Panc1 (cell line): ENCODE measurements around the gene SARS2. TPM values are rescaled to one million over a fixed set of nuclear protein-coding genes. Genes with fewer than 3 reads are reported as not detected.

ENCODE experiments used
- ATAC-seq: fragments of 200-7000 bp; cut with Tn5 transposase; 2 replicates; pipeline ENCODE4 v1.9.1; 2020; ENCODE audit warnings: mild to moderate bottlenecking, moderate library complexity
- BruUV-seq: library from RNA; stranded (reverse); fragments of 400-500 nt; replicated peaks from 2 replicates; lab custom pipeline; 2021; lab: Mats Ljungman, UMichigan
- CTCF ChIA-PET: fragments of 300-600 bp; sonication (Branson Sonifier 250); formaldehyde crosslinking; loops from one replicate; lab custom pipeline; 2022; ENCODE audit warnings: antibody characterized with exemption; lab: Charles Lee
- POLR2A ChIA-PET: fragments of 300-600 bp; sonication (Branson Sonifier 250); formaldehyde crosslinking; loops from one replicate; lab custom pipeline; 2022; ENCODE audit warnings: antibody characterized with exemption; lab: Charles Lee
- DNase-seq: peaks from one replicate; pipeline ENCODE4 v3.0.0-alpha.2; 2010; ENCODE audit warnings: low read depth, low spot score
- H3K27ac ChIP-seq: 2 replicates; pipeline ENCODE4 v1.5.1; 2011; ENCODE audit warnings: mild to moderate bottlenecking, low read length, inconsistent platforms
- H3K27me3 ChIP-seq: fragments of 200-500 bp; sonication (Bioruptor generic); 2 replicates; pipeline ENCODE4 v1.6.0; 2014; ENCODE audit warnings: low read length, inconsistent platforms; ENCODE audit not compliant: control insufficient read depth, insufficient read depth
- H3K36me3 ChIP-seq: fragments of 200-500 bp; sonication (Bioruptor generic); 2 replicates; pipeline ENCODE4 v1.5.1; 2014; ENCODE audit warnings: inconsistent platforms, mild to moderate bottlenecking, low read length, moderate library complexity; ENCODE audit not compliant: control insufficient read depth, insufficient read depth
- H3K4me1 ChIP-seq: 2 replicates; pipeline ENCODE4 v1.5.1; 2011; ENCODE audit warnings: inconsistent platforms, mild to moderate bottlenecking, low read length, moderate library complexity; ENCODE audit not compliant: control insufficient read depth, insufficient read depth
- H3K4me3 ChIP-seq, 2 experiments: 2 replicates each; pipeline ENCODE4 v1.5.1; 2011 to 2012; ENCODE audit warnings: low read depth in 2 of 2, low read length in 2 of 2, mild to moderate bottlenecking in 2 of 2, inconsistent platforms in 1 of 2, moderate library complexity in 1 of 2
- H3K9me3 ChIP-seq: fragments of 200-500 bp; sonication (Bioruptor generic); 2 replicates; pipeline ENCODE4 v1.5.1; 2014; ENCODE audit warnings: low read depth, mild to moderate bottlenecking, inconsistent platforms, low read length, moderate library complexity; ENCODE audit not compliant: control insufficient read depth, insufficient read depth
- POLR2AphosphoS5 ChIP-seq: IDR thresholded peaks from 2 replicates; pipeline ENCODE4 v1.6.1; 2012; ENCODE audit warnings: mild to moderate bottlenecking, low read depth, low read length, moderate library complexity
- SIN3A ChIP-seq: IDR thresholded peaks from 2 replicates; pipeline ENCODE4 v1.6.1; 2012; ENCODE audit warnings: low read depth, mild to moderate bottlenecking, low read length, moderate library complexity, borderline replicate concordance; ENCODE audit not compliant: insufficient read depth
- TCF7L2 ChIP-seq: IDR thresholded peaks from 2 replicates; pipeline ENCODE4 v1.6.1; 2011; ENCODE audit warnings: mild to moderate bottlenecking, low read depth, low read length, inconsistent platforms
- in situ Hi-C: cut with HindIII; loops from 2 replicates; pipeline ENCODE4 v1.10.0; 2016; ENCODE audit warnings: low sequenced_read_pairs, low pct_unique_long_range_greater_than_20kb
- intact Hi-C: fragments of 100-400 bp; cut with micrococcal nuclease; formaldehyde crosslinking; loops from one replicate; pipeline ENCODE4 v1.10.0; 2022; ENCODE audit not compliant: unreplicated experiment
- total RNA-seq: library from RNA; stranded (reverse); gene quantifications from one replicate; pipeline ENCODE4 v1.2.1, GENCODE V29; 2021; ENCODE audit not compliant: unreplicated experiment
- TF ChIP-seq, protein P1 (sequence below), 2 experiments: IDR thresholded peaks; 2 replicates each; pipeline ENCODE4 v1.6.1; 2011 to 2012; ENCODE audit warnings: low read depth in 2 of 2, control low read depth in 1 of 2, low read length in 1 of 2, mild to moderate bottlenecking in 1 of 2, moderate library complexity in 1 of 2; ENCODE audit not compliant: insufficient read depth in 1 of 2
- TF ChIP-seq, protein P2 (sequence below): fragments of 450-650 bp; IDR thresholded peaks from 2 replicates; pipeline ENCODE4 v1.5.1; 2017; ENCODE audit warnings: mild to moderate bottlenecking

The SARS2 gene
- total RNA-seq, 1 experiment from 2014 or later: 186 TPM

DNA sequence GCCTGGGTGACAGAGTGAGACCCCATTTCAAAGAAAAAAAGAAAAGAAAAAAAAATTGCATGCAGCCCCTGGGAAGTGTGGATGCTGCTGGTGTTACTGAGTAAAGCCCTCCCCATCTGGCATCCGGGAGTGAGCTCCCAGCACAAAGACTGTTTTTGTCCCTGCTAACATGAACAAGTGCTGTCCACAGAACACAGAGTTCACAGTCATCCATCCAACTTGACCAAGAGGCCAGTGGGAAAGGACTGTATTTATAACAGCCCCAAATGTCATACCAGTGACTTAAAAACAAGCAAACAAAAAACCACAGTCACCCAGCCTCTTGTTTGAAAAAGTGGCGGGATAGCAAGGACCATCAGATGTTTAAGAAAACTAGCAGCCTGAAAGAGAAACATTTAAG is 34.2 kb upstream of the SARS2 start:
- Histone ChIP-seq H3K9me3 (no peaks in the 10 kb centered on the region), H3K36me3 (peaks cover 13% of the 10 kb centered on the region), H3K4me3 (no peak overlapping the region), H3K27ac (no peak overlapping the region), H3K27me3 (no peaks in the 10 kb centered on the region), H3K4me1 (peaks cover 7% of the 10 kb centered on the region)
- ATAC-seq (no peak), DNase-seq (no peak)
- in situ Hi-C loops (no loop called here), intact Hi-C loops (loop anchor here (10.0 kb wide), 1 partner anchor 220 kb away; no protein-coding TSS in a partner anchor)
- BruUV-seq: no TSS peak
- CTCF ChIA-PET: interaction anchor here (0.6 to 1.6 kb wide), 4 partner anchors 11 to 349 kb away, joined by 3 to 6 read pairs (median 4); partner anchors contain the start of gene FBXO17
- POLR2A ChIA-PET: interaction anchor here (0.6 kb wide), 1 partner anchor 29 kb away, joined by 3 read pairs; no protein-coding TSS in a partner anchor
- TF ChIP-seq SIN3A (no peak), POLR2AphosphoS5 (no peak), TCF7L2 (no peak)
- TF ChIP-seq, protein P1, sequence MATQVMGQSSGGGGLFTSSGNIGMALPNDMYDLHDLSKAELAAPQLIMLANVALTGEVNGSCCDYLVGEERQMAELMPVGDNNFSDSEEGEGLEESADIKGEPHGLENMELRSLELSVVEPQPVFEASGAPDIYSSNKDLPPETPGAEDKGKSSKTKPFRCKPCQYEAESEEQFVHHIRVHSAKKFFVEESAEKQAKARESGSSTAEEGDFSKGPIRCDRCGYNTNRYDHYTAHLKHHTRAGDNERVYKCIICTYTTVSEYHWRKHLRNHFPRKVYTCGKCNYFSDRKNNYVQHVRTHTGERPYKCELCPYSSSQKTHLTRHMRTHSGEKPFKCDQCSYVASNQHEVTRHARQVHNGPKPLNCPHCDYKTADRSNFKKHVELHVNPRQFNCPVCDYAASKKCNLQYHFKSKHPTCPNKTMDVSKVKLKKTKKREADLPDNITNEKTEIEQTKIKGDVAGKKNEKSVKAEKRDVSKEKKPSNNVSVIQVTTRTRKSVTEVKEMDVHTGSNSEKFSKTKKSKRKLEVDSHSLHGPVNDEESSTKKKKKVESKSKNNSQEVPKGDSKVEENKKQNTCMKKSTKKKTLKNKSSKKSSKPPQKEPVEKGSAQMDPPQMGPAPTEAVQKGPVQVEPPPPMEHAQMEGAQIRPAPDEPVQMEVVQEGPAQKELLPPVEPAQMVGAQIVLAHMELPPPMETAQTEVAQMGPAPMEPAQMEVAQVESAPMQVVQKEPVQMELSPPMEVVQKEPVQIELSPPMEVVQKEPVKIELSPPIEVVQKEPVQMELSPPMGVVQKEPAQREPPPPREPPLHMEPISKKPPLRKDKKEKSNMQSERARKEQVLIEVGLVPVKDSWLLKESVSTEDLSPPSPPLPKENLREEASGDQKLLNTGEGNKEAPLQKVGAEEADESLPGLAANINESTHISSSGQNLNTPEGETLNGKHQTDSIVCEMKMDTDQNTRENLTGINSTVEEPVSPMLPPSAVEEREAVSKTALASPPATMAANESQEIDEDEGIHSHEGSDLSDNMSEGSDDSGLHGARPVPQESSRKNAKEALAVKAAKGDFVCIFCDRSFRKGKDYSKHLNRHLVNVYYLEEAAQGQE (IDR thresholded peaks at IDR 0.05; ENCODE audit: insufficient read depth in 1 of 2, low read depth in 2 of 2, low read length in 1 of 2): no peak
- TF ChIP-seq, protein P2, sequence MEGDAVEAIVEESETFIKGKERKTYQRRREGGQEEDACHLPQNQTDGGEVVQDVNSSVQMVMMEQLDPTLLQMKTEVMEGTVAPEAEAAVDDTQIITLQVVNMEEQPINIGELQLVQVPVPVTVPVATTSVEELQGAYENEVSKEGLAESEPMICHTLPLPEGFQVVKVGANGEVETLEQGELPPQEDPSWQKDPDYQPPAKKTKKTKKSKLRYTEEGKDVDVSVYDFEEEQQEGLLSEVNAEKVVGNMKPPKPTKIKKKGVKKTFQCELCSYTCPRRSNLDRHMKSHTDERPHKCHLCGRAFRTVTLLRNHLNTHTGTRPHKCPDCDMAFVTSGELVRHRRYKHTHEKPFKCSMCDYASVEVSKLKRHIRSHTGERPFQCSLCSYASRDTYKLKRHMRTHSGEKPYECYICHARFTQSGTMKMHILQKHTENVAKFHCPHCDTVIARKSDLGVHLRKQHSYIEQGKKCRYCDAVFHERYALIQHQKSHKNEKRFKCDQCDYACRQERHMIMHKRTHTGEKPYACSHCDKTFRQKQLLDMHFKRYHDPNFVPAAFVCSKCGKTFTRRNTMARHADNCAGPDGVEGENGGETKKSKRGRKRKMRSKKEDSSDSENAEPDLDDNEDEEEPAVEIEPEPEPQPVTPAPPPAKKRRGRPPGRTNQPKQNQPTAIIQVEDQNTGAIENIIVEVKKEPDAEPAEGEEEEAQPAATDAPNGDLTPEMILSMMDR: no peak

DNA sequence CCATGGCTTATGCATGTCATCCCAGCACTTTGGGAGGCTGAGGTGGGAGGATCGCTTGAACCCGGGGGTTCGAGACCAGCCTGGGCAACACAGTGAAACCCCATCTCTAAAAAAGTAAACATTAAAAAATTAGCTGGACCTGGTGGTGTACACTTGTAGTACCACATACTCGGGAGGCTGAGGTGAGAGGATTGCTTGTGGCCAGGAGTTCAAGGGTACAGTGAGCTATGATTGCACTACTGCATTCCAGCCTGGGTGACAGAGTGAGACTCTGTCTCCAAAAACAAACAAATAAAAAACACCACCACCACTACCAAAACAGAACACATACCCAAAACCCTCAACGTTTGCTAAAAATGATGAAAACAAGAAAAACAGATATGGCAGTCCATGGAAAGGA is 29.1 kb upstream of the SARS2 start:
- Histone ChIP-seq H3K36me3 (no peaks in the 10 kb centered on the region), H3K4me3 (no peak overlapping the region), H3K9me3 (no peaks in the 10 kb centered on the region), H3K27ac (no peak overlapping the region), H3K27me3 (no peaks in the 10 kb centered on the region), H3K4me1 (peaks cover 7% of the 10 kb centered on the region)
- ChIA-PET CTCF (interaction anchor here (0.6 to 1.2 kb wide), 6 partner anchors 26 to 833 kb away, joined by 3 to 6 read pairs (median 3); no protein-coding TSS in a partner anchor), POLR2A (interaction anchor here (0.6 to 0.7 kb wide), 4 partner anchors 24 to 363 kb away, joined by 3 to 12 read pairs (median 6); no protein-coding TSS in a partner anchor)
- ATAC-seq (no peak), DNase-seq (no peak)
- intact Hi-C loops: loop anchor here (10.0 kb wide), 1 partner anchor 225 kb away; no protein-coding TSS in a partner anchor
- no TSS peak for BruUV-seq
- in situ Hi-C loops: no loop called here
- TF ChIP-seq, protein P2: no peak
- TF ChIP-seq SIN3A: no peak
- TF ChIP-seq, protein P1 (IDR thresholded peaks at IDR 0.05; ENCODE audit: insufficient read depth in 1 of 2, low read depth in 2 of 2, low read length in 1 of 2): no peak
- TF ChIP-seq TCF7L2: no peak
- TF ChIP-seq POLR2AphosphoS5: no peak
